C1 segment of cervical spinal cord (tissue), 14 donors: ENCODE results near the gene SRCAP.

Experiments
- DNase-seq, 14 donors: peaks; one replicate each; lab custom pipeline; 2025; lab: John Stamatoyannopoulos, UW

SRCAP gene

GRCh38 chr16:30774367-30775130 lies 75.6 kb downstream of the SRCAP start:
- peak in 3 of 14 donors; percentile 28 to 64 (median 32) for DNase-seq

- no peak for DNase-seq
These were observed 76.1 kb downstream of the SRCAP start for GRCh38 chr16:30775131-30775391.

DNA sequence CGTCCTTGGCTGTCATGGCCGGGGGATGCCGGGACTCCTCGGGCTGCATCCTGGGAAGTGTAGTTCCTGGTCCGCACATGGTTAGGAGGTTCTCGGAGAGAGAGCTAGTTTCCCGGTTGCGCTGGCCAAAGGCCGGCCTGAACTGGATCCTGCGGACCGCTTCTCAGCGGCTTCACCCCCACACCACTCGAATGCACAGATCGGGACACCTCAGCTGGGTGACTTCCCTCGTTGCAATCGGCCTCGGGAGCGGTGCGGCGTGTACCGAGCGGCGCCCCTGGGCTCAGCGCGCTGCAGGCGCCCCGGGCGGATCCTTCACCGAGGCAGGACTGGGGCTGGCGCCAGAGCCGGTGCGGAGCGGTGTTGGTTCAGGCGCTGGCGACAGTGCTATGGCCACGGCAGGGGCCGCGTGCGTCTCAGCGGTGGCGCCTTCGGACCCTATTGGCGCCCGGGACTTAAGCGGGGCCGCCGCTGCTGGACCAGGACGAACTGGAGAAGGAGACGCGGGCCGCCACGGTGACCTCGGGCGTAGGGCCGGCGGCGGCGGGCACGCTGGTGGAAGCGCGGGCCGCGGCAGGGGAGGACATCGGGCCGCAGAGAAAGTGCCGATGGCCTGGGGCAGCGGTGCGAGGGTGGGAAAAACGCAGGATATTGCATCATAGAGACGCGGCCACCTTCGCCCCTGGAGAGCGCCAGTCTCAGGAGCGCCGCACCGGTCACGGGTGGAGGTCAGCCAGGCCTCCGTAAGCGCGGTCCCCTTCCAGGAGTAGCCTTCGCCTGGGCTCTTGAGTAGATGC lies 76.6 kb downstream of the SRCAP start:
- DNase-seq = peak in 13 of 14 donors; percentile 43 to 83 (median 77)

GRCh38 chr16:30777591-30778297 lies 78.8 kb downstream of the SRCAP start:
- no peak for DNase-seq

DNA sequence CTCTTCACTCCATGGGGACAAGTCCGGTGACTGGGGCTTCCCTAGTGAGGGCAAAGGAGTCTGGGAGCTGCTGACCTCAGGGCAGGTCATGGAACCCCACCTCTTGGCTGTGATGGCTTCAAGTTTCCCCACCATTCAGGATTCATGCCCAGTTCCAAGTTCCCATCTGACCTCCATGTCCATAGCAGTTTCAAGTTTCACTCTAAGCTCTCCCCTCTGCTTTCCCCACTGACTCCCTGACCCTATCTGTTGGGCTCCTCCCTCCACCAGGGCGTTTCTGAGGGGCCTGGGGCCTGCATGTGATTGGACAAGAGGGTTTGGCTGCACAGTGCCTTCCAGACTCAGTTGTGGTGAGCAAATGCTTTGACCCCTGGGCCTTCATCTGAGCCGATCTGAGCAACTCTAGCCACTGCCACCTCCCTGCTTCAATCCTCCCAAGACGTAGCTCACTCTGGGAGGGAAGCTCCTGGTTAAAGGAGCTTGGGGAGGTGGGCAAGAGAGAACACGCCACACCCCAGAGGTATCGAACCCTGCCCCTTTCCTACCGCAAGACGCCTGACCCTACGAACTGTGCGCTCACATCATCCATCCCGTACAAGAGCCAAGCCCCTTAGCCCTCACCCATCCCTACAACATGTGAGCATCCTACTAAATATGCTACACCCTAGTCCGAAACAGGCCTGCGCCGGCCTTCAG lies 79.7 kb downstream of the SRCAP start:
- DNase-seq = no peak

DNA sequence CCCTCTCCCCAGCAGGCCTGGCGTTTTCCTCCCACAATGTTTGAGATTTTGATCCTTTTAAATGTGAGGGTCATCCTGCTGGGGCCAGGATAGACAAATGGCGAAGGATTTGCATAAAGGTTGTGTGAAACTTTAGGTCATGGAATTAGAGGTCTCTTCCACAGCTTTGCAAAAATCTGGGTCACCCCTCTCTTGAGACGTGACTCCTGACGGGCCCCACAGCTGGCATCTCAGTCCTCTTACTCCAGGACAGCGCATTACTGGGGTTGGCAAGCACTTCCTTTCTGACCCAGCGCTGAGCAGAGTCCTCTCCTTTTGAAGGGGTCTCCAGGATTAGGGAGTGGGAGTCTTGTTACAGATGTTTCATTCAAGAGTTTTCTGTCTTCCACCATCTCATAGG lies 80.6 kb downstream of the SRCAP start:
- DNase-seq = no peak

DNA sequence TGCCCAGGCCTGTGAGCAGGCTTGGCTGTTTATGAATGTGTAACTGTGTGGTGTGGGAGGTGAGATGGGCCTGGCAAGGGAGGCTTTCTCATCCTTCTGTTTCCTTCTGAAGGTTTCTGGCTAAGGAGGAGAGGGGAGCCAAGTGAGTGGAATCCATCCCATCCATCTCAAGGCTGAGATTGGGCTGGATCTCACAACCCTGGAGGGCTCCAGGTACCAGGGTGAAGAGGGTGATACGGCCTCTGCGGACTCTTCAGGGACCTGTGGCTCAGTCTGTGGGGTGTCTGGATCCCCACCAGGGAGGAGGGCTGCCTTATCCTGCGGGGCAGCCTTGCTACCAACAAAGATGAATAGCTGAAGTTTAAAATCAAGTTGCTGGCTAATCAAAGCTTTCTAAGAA lies 81.0 kb downstream of the SRCAP start:
- no peak for DNase-seq

DNA sequence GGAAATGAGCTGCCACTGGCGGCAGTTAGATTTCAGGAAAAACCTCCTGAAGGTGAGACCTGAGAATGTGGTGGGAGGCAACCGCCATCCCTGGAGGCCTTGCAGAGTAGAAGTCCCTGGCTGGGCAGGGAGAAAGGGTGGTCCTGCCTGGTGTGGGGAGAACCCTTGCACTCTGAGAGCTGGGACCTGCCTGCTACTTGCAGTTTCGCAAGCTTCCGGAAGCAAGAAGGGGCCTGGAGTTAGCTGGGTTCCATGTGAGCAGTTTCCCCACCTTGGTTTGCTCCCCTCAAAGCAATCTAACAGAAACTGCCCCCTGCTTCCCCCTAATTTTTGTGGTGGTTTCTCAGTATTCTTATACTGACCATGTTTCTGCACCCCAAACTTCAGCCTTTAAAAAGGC lies 81.6 kb downstream of the SRCAP start:
- no peak for DNase-seq

GRCh38 chr16:30782486-30783279 lies 83.7 kb downstream of the SRCAP start:
- no peak for DNase-seq

DNA sequence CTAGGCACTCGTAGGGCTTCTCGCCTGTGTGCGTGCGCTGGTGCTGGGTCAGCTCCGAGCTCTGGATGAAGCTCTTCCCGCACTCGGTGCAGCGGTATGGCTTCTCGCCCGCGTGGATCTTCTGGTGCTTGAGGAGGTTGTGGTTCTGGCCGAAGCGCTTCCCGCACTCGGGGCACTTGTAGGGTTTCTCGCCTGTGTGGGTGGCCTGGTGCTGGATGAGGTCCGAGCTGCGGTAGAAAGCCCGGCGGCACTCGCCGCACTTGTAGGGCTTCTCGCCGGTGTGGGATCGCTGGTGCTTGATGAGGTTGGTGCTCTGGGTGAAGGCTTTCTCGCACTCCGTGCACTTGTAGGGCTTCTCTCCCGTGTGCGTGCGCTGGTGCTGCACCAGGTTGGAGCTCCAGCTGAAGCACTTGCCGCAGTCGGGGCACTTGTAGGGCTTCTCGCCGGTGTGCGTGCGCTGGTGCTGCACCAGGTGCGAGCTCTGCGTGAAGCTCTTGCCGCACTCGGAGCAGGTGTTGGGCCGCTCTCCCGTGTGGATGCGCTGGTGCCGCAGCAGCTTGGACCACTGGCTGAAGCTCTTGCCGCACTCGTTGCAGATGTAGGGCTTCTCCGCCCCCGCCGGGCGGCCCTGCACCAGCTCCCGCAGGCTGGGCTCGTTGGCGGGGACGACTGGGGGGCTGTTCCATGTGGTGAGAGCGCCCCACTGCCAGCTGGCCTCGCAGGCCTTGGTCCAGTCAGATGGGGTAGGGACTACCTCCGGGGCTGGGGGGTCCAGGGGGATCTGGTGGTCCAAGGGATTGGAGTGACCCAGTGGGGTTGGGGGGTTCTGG lies 84.5 kb downstream of the SRCAP start:
- no peak for DNase-seq

- DNase-seq = no peak
These were observed 85.2 kb downstream of the SRCAP start for GRCh38 chr16:30784215-30784614.

GRCh38 chr16:30785126-30786106 lies 86.4 kb downstream of the SRCAP start:
- no peak for DNase-seq

- DNase-seq = peak in 1 of 14 donors; percentile 36
These were observed 87.4 kb downstream of the SRCAP start for GRCh38 chr16:30786115-30786935.

DNA sequence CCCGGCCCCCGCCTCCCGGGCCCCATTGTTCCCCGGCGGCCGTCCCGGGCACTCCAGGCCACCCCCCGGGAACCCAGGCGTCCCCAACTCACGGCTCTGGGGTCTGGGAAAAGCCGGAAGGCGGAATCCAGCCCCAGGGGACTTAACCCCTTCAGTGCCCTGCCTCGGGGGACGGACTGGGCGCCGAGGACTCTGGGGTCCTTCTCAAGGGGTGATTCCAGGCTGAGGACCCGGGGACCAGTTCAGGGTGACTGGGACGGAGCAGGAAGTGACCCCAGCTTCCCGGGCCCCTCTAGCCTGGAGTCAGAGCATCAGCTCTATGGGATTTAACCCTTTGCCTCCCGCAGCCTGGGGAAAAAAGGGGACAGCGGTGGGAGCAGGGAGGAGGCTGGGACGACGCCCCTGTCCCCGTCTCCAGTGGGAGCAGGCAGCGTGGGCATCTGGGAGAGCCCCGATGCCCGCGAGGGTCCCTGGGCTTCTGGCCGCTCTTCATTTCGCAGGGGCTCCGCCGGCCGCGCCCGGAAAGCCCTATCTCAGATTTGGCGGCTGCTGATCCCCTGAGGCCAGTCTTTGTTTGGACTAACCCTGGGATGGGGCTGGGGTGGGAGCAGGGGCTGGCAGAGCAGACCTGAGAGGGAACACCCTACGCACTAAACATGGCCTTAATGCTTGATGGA lies 88.1 kb downstream of the SRCAP start, which contains the start of gene ZNF629:
ZNF629 (minus strand) TSS at position 270 of the 677 bp plus-strand sequence. CDS start 2,723 bp downstream, outside the sequence.
- DNase-seq = peak in 12 of 14 donors; percentile 51 to 84 (median 66)

- peak in 2 of 14 donors; percentile 28 to 59 for DNase-seq
These were observed 88.8 kb downstream of the SRCAP start for GRCh38 chr16:30787613-30788378.
